ENCODE results near the gene MICAL3. TPM values are rescaled to one million over a fixed set of nuclear protein-coding genes. Genes with fewer than 3 reads are reported as not detected.

Gene MICAL3
- total RNA-seq, 4 donors from 2014 or later: 24.3 to 29.7 (median 28.2) TPM

GRCh38 chr22:17888855-17889254, 135.5 kb downstream of the MICAL3 start:
- TF ChIP-seq, protein P1, sequence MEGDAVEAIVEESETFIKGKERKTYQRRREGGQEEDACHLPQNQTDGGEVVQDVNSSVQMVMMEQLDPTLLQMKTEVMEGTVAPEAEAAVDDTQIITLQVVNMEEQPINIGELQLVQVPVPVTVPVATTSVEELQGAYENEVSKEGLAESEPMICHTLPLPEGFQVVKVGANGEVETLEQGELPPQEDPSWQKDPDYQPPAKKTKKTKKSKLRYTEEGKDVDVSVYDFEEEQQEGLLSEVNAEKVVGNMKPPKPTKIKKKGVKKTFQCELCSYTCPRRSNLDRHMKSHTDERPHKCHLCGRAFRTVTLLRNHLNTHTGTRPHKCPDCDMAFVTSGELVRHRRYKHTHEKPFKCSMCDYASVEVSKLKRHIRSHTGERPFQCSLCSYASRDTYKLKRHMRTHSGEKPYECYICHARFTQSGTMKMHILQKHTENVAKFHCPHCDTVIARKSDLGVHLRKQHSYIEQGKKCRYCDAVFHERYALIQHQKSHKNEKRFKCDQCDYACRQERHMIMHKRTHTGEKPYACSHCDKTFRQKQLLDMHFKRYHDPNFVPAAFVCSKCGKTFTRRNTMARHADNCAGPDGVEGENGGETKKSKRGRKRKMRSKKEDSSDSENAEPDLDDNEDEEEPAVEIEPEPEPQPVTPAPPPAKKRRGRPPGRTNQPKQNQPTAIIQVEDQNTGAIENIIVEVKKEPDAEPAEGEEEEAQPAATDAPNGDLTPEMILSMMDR (IDR thresholded peaks at IDR 0.05): no peak
- no peak for TF ChIP-seq POLR2A (IDR thresholded peaks at IDR 0.05)
- intact Hi-C loops (cut with DNase I; ENCODE audit: low total_unique reads): no loop called here
- DNase-seq (ENCODE audit: low spot score in 2 of 2): no peak
- WGBS, 2 donors: 86 to 88% methylated on average over 7 of the region's 7 CpGs
- no peak overlapping the region for H3K4me3 ChIP-seq (ENCODE audit: low read depth, poor library complexity, severe bottlenecking)

GRCh38 chr22:17888439-17888838, 135.9 kb downstream of the MICAL3 start:
- intact Hi-C loops (cut with DNase I; ENCODE audit: low total_unique reads): no loop called here
- 92 to 95% methylated on average over 12 of the region's 12 CpGs for WGBS, 2 donors
- H3K4me3 ChIP-seq (ENCODE audit: low read depth, poor library complexity, severe bottlenecking): no peak overlapping the region
- DNase-seq (ENCODE audit: low spot score in 2 of 2): no peak
- TF ChIP-seq, protein P1 (IDR thresholded peaks at IDR 0.05): no peak
- no peak for TF ChIP-seq POLR2A (IDR thresholded peaks at IDR 0.05)

DNA sequence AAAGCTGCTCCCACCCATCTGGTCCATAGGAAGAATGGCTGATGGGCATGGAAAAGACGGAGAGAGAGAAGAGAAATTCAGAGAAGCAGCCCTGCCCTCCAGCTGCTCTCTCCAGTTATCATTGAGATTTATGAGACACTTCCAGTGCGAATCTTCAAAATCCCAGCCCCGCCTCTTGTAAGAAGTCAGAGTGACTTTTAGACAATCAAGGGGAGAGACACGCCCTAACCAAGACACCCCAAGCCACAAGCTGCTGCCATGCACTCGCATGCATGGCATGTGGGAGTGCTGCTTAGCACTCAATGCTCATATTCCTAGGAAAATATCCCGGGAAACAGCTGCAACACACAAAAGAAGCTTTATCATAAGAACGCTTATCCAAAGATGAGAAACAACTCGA, 139.5 kb downstream of the MICAL3 start:
- DNase-seq (ENCODE audit: low spot score in 2 of 2): no peak
- no peak for TF ChIP-seq POLR2A (IDR thresholded peaks at IDR 0.05)
- TF ChIP-seq, protein P1 (IDR thresholded peaks at IDR 0.05): no peak
- WGBS, 2 donors: 50 to 54% methylated on average over 8 of the region's 8 CpGs
- no peak overlapping the region for H3K4me3 ChIP-seq (ENCODE audit: low read depth, poor library complexity, severe bottlenecking)
- intact Hi-C loops (cut with DNase I; ENCODE audit: low total_unique reads): no loop called here

DNA sequence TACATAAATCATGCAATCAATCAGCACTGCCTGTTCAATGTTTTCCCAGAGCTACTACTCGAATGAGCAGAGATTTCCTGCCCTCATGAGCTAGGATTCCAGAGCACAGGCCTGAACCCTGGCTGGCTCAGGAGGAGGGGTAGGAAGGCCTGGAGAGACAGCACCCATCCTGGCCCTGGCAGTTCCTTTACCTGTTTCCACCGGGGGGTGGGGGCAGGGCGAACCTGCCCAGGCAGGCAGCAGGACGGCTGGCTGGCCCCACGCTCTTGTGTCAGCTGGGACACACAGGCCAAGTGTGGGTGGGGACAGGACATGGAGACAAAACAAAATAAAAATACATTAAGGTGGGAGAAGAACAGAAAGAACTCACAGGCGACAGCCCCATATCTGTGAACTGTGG, 140.3 kb downstream of the MICAL3 start:
- no peak for DNase-seq (ENCODE audit: low spot score in 2 of 2)
- WGBS, 2 donors: 37 to 53% methylated on average over 6 of the region's 6 CpGs
- no peak for TF ChIP-seq POLR2A (IDR thresholded peaks at IDR 0.05)
- TF ChIP-seq, protein P1 (IDR thresholded peaks at IDR 0.05): no peak
- intact Hi-C loops (cut with DNase I; ENCODE audit: low total_unique reads): no loop called here
- H3K4me3 ChIP-seq (ENCODE audit: low read depth, poor library complexity, severe bottlenecking): no peak overlapping the region

- WGBS, 2 donors: 86 to 87% methylated on average over 9 of the region's 9 CpGs
- DNase-seq (ENCODE audit: low spot score in 2 of 2): no peak
- no peak overlapping the region for H3K4me3 ChIP-seq (ENCODE audit: low read depth, poor library complexity, severe bottlenecking)
- TF ChIP-seq, protein P1 (IDR thresholded peaks at IDR 0.05): no peak
- intact Hi-C loops (cut with DNase I; ENCODE audit: low total_unique reads): no loop called here
Measured at GRCh38 chr22:17883356-17883755, 141.0 kb downstream of the MICAL3 start.

- TF ChIP-seq POLR2A (IDR thresholded peaks at IDR 0.05): no peak
- TF ChIP-seq, protein P1 (IDR thresholded peaks at IDR 0.05): no peak
- intact Hi-C loops (cut with DNase I; ENCODE audit: low total_unique reads): no loop called here
- no peak for DNase-seq (ENCODE audit: low spot score in 2 of 2)
- 92 to 95% methylated on average over 8 of the region's 8 CpGs for WGBS, 2 donors
- no peak overlapping the region for H3K4me3 ChIP-seq (ENCODE audit: low read depth, poor library complexity, severe bottlenecking)
Measured at GRCh38 chr22:17882727-17883126, 141.6 kb downstream of the MICAL3 start.
